WERI-Rb-1 (cell line): ENCODE measurements around the gene STIM2.
"Not testable (repeated sequence)": the region's sequence is repeated elsewhere in the genome, so short reads cannot be mapped to it uniquely, and the experiment has no call there.

Experiments
- DNase-seq: peaks from one replicate; pipeline ENCODE4 v3.0.0-alpha.2; 2020
- H3K27ac ChIP-seq: fragments of 250-450 bp; sonication (Bioruptor Pico); 2 replicates; pipeline ENCODE4 v1.5.1; 2020; ENCODE audit warnings: mild to moderate bottlenecking, moderate library complexity
- H3K27me3 ChIP-seq: fragments of 250-450 bp; sonication (Bioruptor Pico); 2 replicates; pipeline ENCODE4 v1.5.1; 2021; ENCODE audit warnings: mild to moderate bottlenecking, low read depth, moderate library complexity; ENCODE audit not compliant: insufficient read depth, severe bottlenecking
- H3K36me3 ChIP-seq: fragments of 250-450 bp; sonication (Bioruptor Pico); 2 replicates; pipeline ENCODE4 v1.5.1; 2020; ENCODE audit warnings: mild to moderate bottlenecking, moderate library complexity
- H3K4me3 ChIP-seq: 2 replicates; pipeline ENCODE4 v1.5.1; 2011; ENCODE audit warnings: low read depth, mild to moderate bottlenecking, control low read depth, low read length
- H3K9me3 ChIP-seq: fragments of 250-450 bp; sonication (Bioruptor Pico); 2 replicates; pipeline ENCODE4 v1.5.1; 2021; ENCODE audit warnings: mild to moderate bottlenecking, moderate library complexity; ENCODE audit not compliant: severe bottlenecking
- CTCF ChIP-seq: IDR thresholded peaks from 2 replicates; pipeline ENCODE4 v1.5.1; 2011; ENCODE audit warnings: low read depth, mild to moderate bottlenecking, control low read depth, inconsistent platforms, low read length

Gene STIM2

GRCh38 chr4:26889356-26889755, 28.7 kb downstream of the STIM2 start:
- no peak for DNase-seq
- Histone ChIP-seq H3K9me3 (no peaks in the 10 kb centered on the region), H3K4me3 (no peak overlapping the region), H3K36me3 (no peaks in the 10 kb centered on the region), H3K27me3 (no peaks in the 10 kb centered on the region), H3K27ac (no peak overlapping the region)
- TF ChIP-seq CTCF, result no peak

- Histone ChIP-seq H3K27me3 (no peaks in the 10 kb centered on the region), H3K36me3 (no peaks in the 10 kb centered on the region), H3K27ac (no peak overlapping the region), H3K9me3 (no peaks in the 10 kb centered on the region), H3K4me3 (no peak overlapping the region)
- TF ChIP-seq CTCF, result no peak
- no peak for DNase-seq
Observed at GRCh38 chr4:26891054-26891453, 30.4 kb downstream of the STIM2 start.

GRCh38 chr4:26891867-26892266, 31.2 kb downstream of the STIM2 start:
- Histone ChIP-seq H3K9me3 (no peaks in the 10 kb centered on the region), H3K36me3 (no peaks in the 10 kb centered on the region), H3K27ac (no peak overlapping the region), H3K27me3 (no peaks in the 10 kb centered on the region), H3K4me3 (no peak overlapping the region)
- TF ChIP-seq CTCF, result no peak
- DNase-seq, result no peak

GRCh38 chr4:26892480-26893150, 32.0 kb downstream of the STIM2 start:
- H3K36me3 ChIP-seq, result no peaks in the 10 kb centered on the region
- no peak overlapping the region for H3K4me3 ChIP-seq
- H3K27ac ChIP-seq, result no peak overlapping the region
- H3K9me3 ChIP-seq, result no peaks in the 10 kb centered on the region
- DNase-seq, result no peak
- H3K27me3 ChIP-seq, result no peaks in the 10 kb centered on the region
- TF ChIP-seq CTCF, result no peak

- no peak for DNase-seq
- Histone ChIP-seq H3K36me3 (no peaks in the 10 kb centered on the region), H3K9me3 (no peaks in the 10 kb centered on the region), H3K27ac (no peak overlapping the region), H3K4me3 (no peak overlapping the region), H3K27me3 (no peaks in the 10 kb centered on the region)
- no peak for TF ChIP-seq CTCF
Observed at GRCh38 chr4:26893491-26893890, 32.9 kb downstream of the STIM2 start.

GRCh38 chr4:26894881-26895280, 34.2 kb downstream of the STIM2 start:
- not testable (repeated sequence) for H3K4me3 ChIP-seq, H3K9me3 ChIP-seq, H3K36me3 ChIP-seq, H3K27me3 ChIP-seq, H3K27ac ChIP-seq, DNase-seq
